Cardiac muscle cell (in vitro differentiated cells and primary cell): ENCODE results near the gene SPARC. TPM values are rescaled to one million over a fixed set of nuclear protein-coding genes. Genes with fewer than 3 reads are reported as not detected.

Experiments
- DNase-seq, 2 donors: peaks; one replicate each; pipeline versions ENCODE4 v3.0.0 to v3.0.0-alpha.2; 2010 to 2017; ENCODE audit warnings: low read depth in 1 of 2, low spot score in 1 of 2
- H3K27ac ChIP-seq: fragments of 200-600 bp; sonication (generic); 2 replicates; pipeline ENCODE4 v1.5.1; 2016
- H3K27me3 ChIP-seq: fragments of 200-600 bp; sonication (generic); 2 replicates; pipeline ENCODE4 v1.6.0; 2016; ENCODE audit warnings: control low read depth
- H3K36me3 ChIP-seq: fragments of 200-600 bp; sonication (generic); 2 replicates; pipeline ENCODE4 v1.5.1; 2016; ENCODE audit warnings: control low read depth
- H3K4me1 ChIP-seq: fragments of 200-600 bp; sonication (generic); 2 replicates; pipeline ENCODE4 v1.8.1; 2017; ENCODE audit warnings: low read depth, mild to moderate bottlenecking, mixed run types
- H3K4me3 ChIP-seq: fragments of 200-600 bp; sonication (generic); 2 replicates; pipeline ENCODE4 v1.5.1; 2016; ENCODE audit warnings: mild to moderate bottlenecking
- H3K9me3 ChIP-seq: fragments of 200-600 bp; sonication (generic); 2 replicates; pipeline ENCODE4 v1.5.1; 2017; ENCODE audit warnings: low read depth, mild to moderate bottlenecking, control low read depth
- CTCF ChIP-seq: IDR thresholded peaks from 2 replicates; pipeline ENCODE4 v1.5.1; 2012; ENCODE audit warnings: low read depth, mild to moderate bottlenecking, low read length
- polyA plus RNA-seq: library from polyadenylated mRNA; unstranded; fragments of >200 nt; fragmentation: Nextera tagmentation; extraction: Ambion mirVana; gene quantifications from 2 replicates; pipeline ENCODE4 v1.2.1, GENCODE V29; 2016
- total RNA-seq: library from RNA; depleted of rRNA; stranded (reverse); fragments of >200 nt; gene quantifications from 2 replicates; pipeline ENCODE4 v1.2.3, GENCODE V29; 2016

Gene SPARC
- total and polyA plus RNA-seq, 2 experiments from 2014 or later: 130 to 705 TPM

GRCh38 chr5:151708126-151708525 is 21.4 kb upstream of the SPARC start:
- no peaks in the 10 kb centered on the region for H3K4me1 ChIP-seq
- no peaks in the 10 kb centered on the region for H3K27me3 ChIP-seq
- H3K36me3 ChIP-seq: no peaks in the 10 kb centered on the region
- H3K9me3 ChIP-seq: no peaks in the 10 kb centered on the region
- no peak overlapping the region for H3K4me3 ChIP-seq
- DNase-seq: no peak
- no peak for TF ChIP-seq CTCF
- no peak overlapping the region for H3K27ac ChIP-seq

GRCh38 chr5:151707567-151707966 is 20.9 kb upstream of the SPARC start:
- Histone ChIP-seq H3K9me3 (no peaks in the 10 kb centered on the region), H3K4me3 (no peak overlapping the region), H3K27ac (no peak overlapping the region), H3K27me3 (no peaks in the 10 kb centered on the region), H3K4me1 (no peaks in the 10 kb centered on the region), H3K36me3 (no peaks in the 10 kb centered on the region)
- TF ChIP-seq CTCF: no peak
- DNase-seq: no peak

GRCh38 chr5:151706906-151707305 is 20.2 kb upstream of the SPARC start:
- no peaks in the 10 kb centered on the region for H3K4me1 ChIP-seq
- TF ChIP-seq CTCF: no peak
- DNase-seq: no peak
- no peaks in the 10 kb centered on the region for H3K36me3 ChIP-seq
- no peak overlapping the region for H3K27ac ChIP-seq
- no peaks in the 10 kb centered on the region for H3K27me3 ChIP-seq
- H3K9me3 ChIP-seq: no peaks in the 10 kb centered on the region
- H3K4me3 ChIP-seq: no peak overlapping the region

- H3K9me3 ChIP-seq: no peaks in the 10 kb centered on the region
- no peak overlapping the region for H3K27ac ChIP-seq
- TF ChIP-seq CTCF: no peak
- no peak for DNase-seq
- no peaks in the 10 kb centered on the region for H3K36me3 ChIP-seq
- H3K27me3 ChIP-seq: no peaks in the 10 kb centered on the region
- no peak overlapping the region for H3K4me3 ChIP-seq
- no peaks in the 10 kb centered on the region for H3K4me1 ChIP-seq
Observed at GRCh38 chr5:151703780-151704179, 17.1 kb upstream of the SPARC start.

GRCh38 chr5:151703227-151703626 is 16.5 kb upstream of the SPARC start:
- H3K27me3 ChIP-seq: no peaks in the 10 kb centered on the region
- no peak for TF ChIP-seq CTCF
- no peaks in the 10 kb centered on the region for H3K9me3 ChIP-seq
- no peak overlapping the region for H3K27ac ChIP-seq
- no peaks in the 10 kb centered on the region for H3K4me1 ChIP-seq
- DNase-seq: no peak
- no peak overlapping the region for H3K4me3 ChIP-seq
- H3K36me3 ChIP-seq: no peaks in the 10 kb centered on the region

- no peak overlapping the region for H3K4me3 ChIP-seq
- no peaks in the 10 kb centered on the region for H3K9me3 ChIP-seq
- H3K4me1 ChIP-seq: peaks cover 5% of the 10 kb centered on the region
Observed at GRCh38 chr5:151700820-151701219, 14.1 kb upstream of the SPARC start.

More at GRCh38 chr5:151700820-151701219, 14.1 kb upstream of the SPARC start:
- TF ChIP-seq CTCF: no peak
- Histone ChIP-seq H3K36me3 (no peaks in the 10 kb centered on the region), H3K27ac (no peak overlapping the region), H3K27me3 (no peaks in the 10 kb centered on the region)
- no peak for DNase-seq
